HG03558 (cell line): ENCODE data around the gene SLC38A11.

ENCODE experiments used
- ATAC-seq: cut with Tn5 transposase; IDR thresholded peaks from one replicate; pipeline ENCODE4 v1.9.1; 2021; ENCODE audit warnings: moderate number of reproducible peaks; ENCODE audit not compliant: unreplicated experiment; ENCODE audit errors: extremely low read depth

Gene SLC38A11

GRCh38 chr2:164849506-164849905 is 105.8 kb downstream of the SLC38A11 start:
- ATAC-seq: no peak

GRCh38 chr2:164847981-164848741 is 107.2 kb downstream of the SLC38A11 start:
- no peak for ATAC-seq

DNA sequence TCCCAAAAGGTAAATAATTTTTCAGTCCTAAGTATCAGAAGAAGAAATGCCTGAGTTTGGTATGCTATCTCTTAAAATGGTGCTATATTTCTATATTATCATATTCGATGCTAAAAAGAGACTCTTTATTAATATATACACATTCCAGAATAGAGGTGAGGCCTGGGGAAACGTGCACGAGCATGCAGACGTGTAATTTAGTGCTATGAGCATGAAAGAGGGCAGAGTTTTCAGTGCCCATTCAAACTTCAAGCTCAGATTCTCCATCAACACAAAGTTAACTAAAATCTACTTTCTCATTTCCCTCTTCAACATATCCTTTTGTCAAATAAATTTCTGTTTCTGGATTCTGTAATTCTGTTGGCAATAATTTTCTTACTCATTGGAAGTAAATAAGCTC is 108.0 kb downstream of the SLC38A11 start:
- no peak for ATAC-seq

GRCh38 chr2:164846276-164846675 is 109.0 kb downstream of the SLC38A11 start:
- no peak for ATAC-seq
